GM18519 (cell line): ENCODE measurements around the gene NEDD9.

Experiments used
- ATAC-seq: cut with Tn5 transposase; IDR thresholded peaks from one replicate; pipeline ENCODE4 v1.9.1; 2021; ENCODE audit warnings: mild to moderate bottlenecking, moderate library complexity; ENCODE audit not compliant: unreplicated experiment, low FRiP score

The NEDD9 gene

DNA sequence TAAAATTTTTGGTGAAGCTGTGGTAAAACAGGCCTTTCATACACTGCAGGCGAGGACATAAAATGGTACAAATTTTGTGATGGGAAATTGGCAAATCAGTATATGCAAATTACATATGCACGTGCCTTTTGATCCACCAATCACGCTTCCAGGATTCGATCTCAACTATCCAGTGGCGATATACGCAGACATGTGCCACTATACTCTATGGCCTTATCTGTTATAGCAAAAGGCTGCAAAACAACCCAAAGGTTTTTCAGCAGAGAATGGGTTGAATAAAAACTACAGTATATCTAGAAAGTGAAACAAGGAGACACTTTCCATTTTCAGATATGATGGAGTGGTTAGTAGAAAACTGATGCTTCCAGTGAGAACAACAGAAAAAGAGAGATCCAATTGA, 79.0 kb downstream of the NEDD9 start:
- ATAC-seq: no peak

DNA sequence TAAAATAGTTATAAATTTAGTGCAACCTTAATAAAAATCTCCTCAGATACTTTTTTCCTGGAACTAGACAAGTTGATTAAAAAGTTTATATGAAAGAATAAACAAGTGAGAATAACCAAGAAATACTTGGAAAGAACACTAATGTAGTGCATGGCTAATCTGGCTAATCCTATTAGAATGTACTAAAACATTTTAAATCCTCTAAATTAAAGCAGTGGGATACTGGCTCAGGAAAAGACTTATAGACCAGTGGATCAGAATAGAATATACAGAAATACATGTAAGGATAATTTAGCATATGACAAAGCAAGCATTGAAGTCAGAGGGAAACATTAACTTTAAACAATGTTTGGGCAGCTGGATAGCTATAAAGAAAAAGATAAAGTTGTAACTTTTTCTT, 79.9 kb downstream of the NEDD9 start:
- no peak for ATAC-seq

DNA sequence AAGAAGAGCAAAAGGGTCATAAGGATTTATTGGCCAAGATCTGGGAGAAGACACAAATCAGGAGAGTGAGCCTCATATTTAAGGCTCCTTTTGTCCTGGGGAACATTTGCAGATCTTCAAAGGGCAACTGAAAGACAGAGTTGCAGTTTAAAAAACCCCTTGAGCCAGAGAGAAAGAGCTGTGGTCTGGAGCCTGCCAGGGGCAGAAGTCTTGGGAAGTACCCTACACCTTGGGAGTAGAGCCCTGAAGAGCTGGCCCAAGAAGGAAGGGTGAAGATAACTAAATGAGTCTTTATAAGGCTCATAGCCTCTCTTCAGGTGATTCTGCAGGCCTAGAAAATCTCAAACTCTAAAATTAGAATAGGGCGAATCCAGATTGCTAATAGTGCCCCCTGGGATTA, 81.0 kb downstream of the NEDD9 start:
- ATAC-seq: no peak

DNA sequence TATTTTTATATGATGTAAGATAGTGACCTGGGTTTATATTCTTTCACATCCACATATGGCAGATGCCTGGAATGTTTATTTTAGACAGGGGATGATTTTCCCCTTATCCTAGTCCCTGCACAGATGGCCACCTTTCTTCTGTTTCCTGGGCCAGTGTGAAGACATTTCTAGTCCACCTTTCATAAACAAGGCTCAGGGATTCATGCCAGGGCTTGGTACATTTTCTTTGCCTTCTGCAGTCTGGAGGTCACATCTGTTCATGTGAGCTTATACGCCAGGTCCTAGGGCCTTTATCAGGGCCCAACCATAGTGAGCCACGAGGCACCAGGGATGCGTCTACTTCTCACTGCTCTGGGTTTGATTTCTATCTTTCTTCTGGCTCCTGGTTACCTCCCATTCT, 82.9 kb downstream of the NEDD9 start:
- no peak for ATAC-seq

DNA sequence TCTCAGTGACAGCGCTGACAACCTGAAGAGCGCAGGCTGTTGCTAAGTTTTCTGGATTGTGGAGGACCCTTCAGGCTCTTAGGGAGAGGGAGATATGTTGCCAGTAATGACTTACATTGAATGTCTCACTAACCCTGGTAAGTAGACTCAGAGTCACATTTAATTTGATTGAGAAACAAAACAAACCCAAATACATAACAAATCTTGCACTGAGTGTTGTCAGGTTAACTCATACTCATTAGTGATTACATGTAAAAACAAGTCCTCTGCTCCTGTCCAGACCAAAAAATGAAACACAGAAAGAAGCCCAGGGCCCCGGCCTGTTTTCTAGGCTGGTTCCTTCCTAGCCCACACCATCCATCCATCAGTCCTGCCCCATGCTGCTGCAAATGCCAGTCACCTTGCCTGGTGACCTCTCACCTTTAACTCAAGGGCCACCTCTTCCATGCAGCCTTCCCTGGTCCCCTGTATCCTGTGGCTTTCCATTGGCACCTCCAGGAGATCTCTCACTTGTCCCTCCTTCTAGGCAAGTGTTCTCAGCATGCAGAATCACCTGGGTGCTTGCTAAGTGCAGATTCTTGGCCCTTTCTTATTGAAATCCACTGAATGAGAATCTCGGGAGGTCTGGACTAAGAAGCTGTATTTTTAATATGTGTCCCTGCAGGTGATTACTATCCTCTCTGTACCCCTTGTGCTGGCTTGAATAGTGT, 86.2 kb downstream of the NEDD9 start:
- no peak for ATAC-seq

DNA sequence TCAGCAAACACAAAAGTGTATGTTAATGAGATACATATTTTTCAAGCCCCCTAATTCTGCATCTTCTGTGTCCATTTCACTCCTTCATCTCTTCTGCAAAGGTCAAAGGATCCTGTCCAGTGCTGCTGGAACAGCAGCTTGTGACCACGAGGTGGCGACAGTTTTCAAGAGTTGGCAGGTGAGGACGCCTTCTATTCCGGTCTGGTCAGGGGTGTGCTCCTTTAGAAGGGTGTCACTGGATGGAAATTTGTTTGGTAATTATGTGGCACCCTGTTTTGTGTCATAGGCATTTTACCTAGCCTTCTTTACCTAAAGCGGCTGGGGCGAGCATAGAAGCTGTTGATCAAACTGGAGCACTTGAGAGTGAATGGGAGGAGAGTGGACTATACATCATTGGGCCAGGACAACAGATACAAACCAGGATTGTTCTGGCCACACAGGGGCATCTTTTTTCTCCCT, 88.0 kb downstream of the NEDD9 start:
- ATAC-seq: no peak

DNA sequence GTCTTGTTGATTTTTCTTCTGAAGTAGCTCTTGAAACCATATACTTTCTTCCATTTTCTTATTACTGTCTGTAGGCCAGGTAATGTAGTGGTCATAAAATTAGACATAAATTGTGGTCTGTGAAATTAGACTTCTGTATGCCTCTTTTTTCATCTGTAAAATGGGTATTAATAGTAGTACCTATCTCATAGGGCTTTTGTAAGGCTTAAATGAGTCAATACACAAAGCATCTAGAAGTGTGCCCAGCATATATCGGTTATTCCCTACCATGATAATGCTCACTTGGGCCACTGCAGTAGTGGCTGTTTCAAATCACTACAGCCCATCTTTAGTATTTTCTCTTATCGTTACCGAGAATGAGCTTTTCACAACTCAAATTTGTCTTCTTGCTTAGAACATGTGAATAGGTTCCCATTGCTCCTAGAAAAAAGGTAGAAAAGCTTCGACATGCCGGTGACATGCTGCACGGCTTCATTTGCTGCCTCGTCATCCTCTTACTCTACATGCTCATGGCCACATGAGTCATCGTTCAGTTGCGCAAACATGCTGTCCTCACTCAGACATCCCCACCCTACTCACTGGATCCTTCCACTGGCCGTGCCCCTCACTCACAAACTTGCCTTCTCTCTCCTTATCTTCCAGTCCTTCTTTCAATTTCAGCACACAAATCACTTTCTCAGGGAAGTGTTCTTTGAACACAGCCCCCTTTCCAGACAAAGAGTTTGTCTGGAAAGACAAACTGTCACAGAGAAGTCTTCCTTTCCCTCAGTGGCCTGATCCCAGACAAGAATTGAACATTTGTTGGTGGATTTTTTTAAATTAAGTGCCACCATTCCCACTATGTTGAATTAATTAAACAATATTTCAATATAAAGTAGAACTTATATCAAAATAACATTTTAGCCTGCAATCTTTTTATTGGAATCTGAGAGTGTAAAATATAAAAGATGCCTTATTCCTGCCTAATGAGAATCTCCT, 88.8 kb downstream of the NEDD9 start:
- no peak for ATAC-seq

DNA sequence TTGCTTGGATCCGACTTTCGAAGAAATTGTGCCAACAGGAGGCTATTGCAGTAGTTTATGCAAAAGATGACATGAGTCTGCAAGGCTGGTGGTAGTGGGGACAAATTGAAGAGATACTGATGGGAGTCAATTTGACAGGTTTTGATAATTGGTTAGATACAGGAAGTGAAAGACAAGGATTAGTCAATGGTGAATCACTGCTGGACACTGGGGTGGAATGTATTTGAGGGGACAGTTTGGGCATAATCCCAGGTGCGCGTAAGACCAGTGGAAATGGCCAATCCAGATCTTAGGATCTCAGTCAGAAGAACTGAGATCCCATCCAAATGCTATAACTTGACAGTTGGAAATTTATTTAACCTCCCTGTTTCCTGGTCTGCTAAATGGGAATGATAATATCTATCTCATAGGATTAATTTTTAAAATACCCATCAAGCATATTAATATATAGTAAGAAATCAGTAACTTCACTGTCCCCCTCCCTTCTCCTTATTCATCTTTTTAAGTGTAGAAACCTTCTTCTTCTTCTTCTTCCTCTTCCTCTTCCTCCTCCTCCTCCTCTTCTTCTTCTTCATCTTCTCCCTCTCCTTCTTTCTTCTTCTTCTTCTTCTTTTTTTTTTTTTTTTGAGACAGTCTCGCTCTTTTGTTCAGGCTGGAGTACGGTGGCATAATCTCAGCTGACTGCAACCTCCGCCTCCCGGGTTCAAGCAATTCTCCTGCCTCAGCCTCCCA, 90.0 kb downstream of the NEDD9 start:
- ATAC-seq: no peak

DNA sequence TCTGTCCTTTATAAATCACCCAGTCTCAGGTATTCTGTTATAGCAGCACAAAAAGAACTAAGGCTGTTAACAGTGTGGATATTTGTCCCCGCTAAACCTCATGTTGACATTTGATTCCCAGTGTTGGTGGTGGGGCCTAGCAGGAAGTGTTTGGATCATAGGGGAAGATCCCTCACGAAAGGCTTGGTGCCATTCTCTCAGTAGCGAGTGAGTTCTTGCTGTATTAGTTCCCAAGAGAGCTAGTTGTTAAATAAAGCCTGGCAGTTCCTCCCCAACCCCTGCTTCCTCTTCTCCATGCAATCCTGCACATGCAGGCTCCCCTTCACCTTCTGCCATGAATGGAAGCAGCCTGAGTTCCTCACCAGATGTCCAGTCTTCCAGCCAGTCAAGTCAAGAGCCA, 91.2 kb downstream of the NEDD9 start:
- ATAC-seq: no peak

DNA sequence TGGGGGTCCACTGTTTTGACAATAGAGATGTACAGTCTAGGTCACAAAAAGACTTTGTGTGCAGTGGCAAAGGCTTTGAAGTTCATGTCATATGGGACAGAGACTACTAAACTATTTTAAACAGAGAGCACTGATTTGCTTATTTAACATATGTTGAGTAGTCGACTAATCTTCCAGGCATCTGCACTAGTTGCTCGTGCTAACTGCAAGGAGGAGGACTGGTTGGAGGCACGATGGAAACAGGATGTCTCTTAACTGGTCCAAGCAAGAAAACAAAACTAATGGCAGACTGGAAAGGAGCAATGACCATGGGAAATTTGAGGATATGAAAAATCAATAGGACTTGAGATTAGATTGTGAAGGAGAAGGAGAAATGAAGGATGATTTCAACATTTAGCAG, 92.4 kb downstream of the NEDD9 start:
- no peak for ATAC-seq

DNA sequence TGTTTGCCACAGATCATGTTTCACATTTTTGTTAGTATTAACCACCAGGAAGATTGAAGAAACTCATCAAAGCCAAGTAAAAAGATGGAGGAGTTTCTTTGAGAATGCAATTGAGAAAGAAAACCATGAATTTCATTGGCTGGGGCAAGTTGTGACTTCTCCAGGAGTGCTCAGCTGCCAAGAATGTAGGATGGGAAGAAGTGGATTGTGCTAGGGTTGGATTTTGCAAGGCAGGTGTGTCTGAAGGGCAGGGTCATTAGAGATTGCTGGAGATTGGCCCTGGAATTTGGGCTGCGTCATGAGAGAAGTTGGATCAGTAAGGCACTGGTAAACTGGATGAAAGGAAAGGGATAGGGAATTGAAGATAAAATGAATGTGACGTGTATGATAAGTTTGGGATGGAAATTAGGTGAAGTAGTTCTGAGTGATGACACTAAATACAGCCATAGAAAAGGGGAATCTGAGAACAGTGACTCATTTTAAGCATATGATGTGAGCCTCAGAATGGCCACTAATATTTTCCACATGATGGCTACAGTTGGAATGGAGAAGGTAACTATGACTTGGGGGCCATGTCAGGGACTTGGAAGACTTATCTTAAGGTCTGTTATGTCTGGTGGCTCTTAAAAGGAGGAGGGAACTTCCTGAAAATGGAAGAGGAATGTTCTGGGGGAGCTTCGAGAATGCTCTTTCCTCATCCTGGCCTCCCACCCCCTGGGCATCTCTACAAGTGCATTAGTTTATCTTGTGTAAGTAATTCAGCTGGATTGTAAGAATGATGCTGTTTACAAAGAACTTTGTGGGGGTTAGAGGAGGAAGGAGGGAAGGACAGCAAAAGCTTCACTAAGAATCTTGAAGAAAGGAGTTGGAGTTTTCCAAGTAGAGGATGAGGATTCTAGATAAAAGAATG, 93.2 kb downstream of the NEDD9 start:
- no peak for ATAC-seq

DNA sequence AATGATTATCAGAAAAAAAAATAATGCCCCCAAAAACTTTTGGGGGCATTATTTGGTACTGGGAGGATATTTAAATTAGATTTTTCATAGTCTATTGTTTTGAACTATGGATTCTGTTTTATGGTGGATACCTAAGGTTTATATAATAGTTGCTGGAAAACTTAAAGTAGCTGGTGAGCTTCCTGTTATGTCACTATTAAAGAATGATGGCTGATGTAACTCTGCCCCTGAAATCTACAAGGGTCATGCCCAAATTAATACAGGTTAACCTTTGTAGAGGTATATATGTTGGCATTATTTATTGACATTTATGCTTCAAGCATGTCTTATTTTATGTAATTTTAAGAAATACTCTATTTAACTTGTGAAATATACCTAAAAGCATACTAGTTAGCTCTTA, 95.7 kb downstream of the NEDD9 start:
- no peak for ATAC-seq
